Left lung (tissue), 10 donors: ENCODE measurements around the gene RAMP2. TPM values are rescaled to one million over a fixed set of nuclear protein-coding genes. Genes with fewer than 3 reads are reported as not detected.

Experiments
- ATAC-seq: fragments of 200-7000 bp; cut with Tn5 transposase; one replicate; pipeline ENCODE4 v1.9.1; 2020; ENCODE audit warnings: moderate library complexity
- DNase-seq, 4 donors: peaks; one replicate each; pipeline ENCODE4 v3.0.0-alpha.2; 2013 to 2020
- H3K27ac ChIP-seq, 2 donors: fragments of 200-600 bp; sonication (generic) in 1 of 2; one replicate each; pipeline versions ENCODE4 v1.5.0 to v1.8.0; 2020 to 2021
- H3K27me3 ChIP-seq, 2 donors: fragments of 200-600 bp; sonication (generic) in 1 of 2; one replicate each; pipeline versions ENCODE4 v1.5.0 to v1.8.0; 2020 to 2021
- H3K36me3 ChIP-seq, 2 donors: fragments of 200-600 bp; sonication (generic) in 1 of 2; one replicate each; pipeline versions ENCODE4 v1.5.0 to v1.8.0; 2020 to 2021
- H3K4me1 ChIP-seq, 2 donors: fragments of 200-600 bp; one replicate each; pipeline ENCODE4 v1.8.0; 2021
- H3K4me3 ChIP-seq, 2 donors: fragments of 200-600 bp; sonication (generic) in 1 of 2; one replicate each; pipeline versions ENCODE4 v1.5.0 to v1.8.0; 2020 to 2021; ENCODE audit warnings: mild to moderate bottlenecking in 1 of 2
- H3K9me3 ChIP-seq, 2 donors: fragments of 200-600 bp; sonication (generic) in 1 of 2; one replicate each; pipeline versions ENCODE4 v1.5.0 to v1.8.0; 2020 to 2021
- intact Hi-C, 2 donors: fragments of 100-400 bp; cut with DNase I; formaldehyde crosslinking; loops; one replicate each; pipeline versions ENCODE4 v1.11.2 to v1.14.2; 2022
- polyA plus RNA-seq, 6 donors: library from polyadenylated mRNA; unstranded; fragments of 120-200 nt; gene quantifications; one replicate each; pipeline ENCODE4 v1.2.1, GENCODE V29; 2013; ENCODE audit not compliant: insufficient read length in 6 of 6
- total RNA-seq, 2 donors: library from RNA; stranded (reverse); fragmentation: NEBNext Ultra II Directional; extraction: Animal tissue kit (Norgen Biotek cat#: 25700); gene quantifications; one replicate each; pipeline ENCODE4 v1.2.1, GENCODE V29; 2021
- TF ChIP-seq, protein P1 (sequence below), 2 donors: fragments of 200-600 bp; sonication (generic) in 1 of 2; IDR thresholded peaks; one replicate each; pipeline versions ENCODE4 v1.5.0 to v1.8.0; 2021; ENCODE audit warnings: antibody characterized with exemption in 2 of 2
- donor health status: DM: no; HTN: yes; CAD: no.
- donor health status: DM: no; HTN: no; CAD: no.

Gene RAMP2
- total and polyA plus RNA-seq, 8 donors, result 76.1 to 213 (median 173) TPM

GRCh38 chr17:42744806-42745617 lies 16.0 kb upstream of the RAMP2 start, which contains the start of gene EZH1:
TSS of gene EZH1 (minus strand) at chr17:42745040. CDS start at chr17:42728941, 16,099 bp downstream.
- Histone ChIP-seq H3K4me1 (peaks cover 24 to 39% of the 10 kb centered on the region in 2 donors), H3K9me3 (no peaks in the 10 kb centered on the region), H3K4me3 (peak within 1 kb of the TSS; percentile 56 to 84), H3K36me3 (no peaks in the 10 kb centered on the region), H3K27ac (peak within 1 kb of the TSS; percentile 80 to 84), H3K27me3 (no peaks in the 10 kb centered on the region)
- peak; percentile 89 to 98 (median 94) for DNase-seq
- TF ChIP-seq, protein P1, sequence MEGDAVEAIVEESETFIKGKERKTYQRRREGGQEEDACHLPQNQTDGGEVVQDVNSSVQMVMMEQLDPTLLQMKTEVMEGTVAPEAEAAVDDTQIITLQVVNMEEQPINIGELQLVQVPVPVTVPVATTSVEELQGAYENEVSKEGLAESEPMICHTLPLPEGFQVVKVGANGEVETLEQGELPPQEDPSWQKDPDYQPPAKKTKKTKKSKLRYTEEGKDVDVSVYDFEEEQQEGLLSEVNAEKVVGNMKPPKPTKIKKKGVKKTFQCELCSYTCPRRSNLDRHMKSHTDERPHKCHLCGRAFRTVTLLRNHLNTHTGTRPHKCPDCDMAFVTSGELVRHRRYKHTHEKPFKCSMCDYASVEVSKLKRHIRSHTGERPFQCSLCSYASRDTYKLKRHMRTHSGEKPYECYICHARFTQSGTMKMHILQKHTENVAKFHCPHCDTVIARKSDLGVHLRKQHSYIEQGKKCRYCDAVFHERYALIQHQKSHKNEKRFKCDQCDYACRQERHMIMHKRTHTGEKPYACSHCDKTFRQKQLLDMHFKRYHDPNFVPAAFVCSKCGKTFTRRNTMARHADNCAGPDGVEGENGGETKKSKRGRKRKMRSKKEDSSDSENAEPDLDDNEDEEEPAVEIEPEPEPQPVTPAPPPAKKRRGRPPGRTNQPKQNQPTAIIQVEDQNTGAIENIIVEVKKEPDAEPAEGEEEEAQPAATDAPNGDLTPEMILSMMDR (IDR thresholded peaks at IDR 0.05), result peak in 1 of 2 donors; percentile 19
- peak; percentile 96 for ATAC-seq
- intact Hi-C loops, result no loop called here

- ATAC-seq (no peak), DNase-seq (no peak)
- Histone ChIP-seq H3K27me3 (no peaks in the 10 kb centered on the region), H3K9me3 (no peaks in the 10 kb centered on the region), H3K36me3 (no peaks in the 10 kb centered on the region), H3K4me3 (no peak overlapping the region), H3K4me1 (peaks cover 20 to 32% of the 10 kb centered on the region in 2 donors), H3K27ac (peak overlapping the region in 1 of 2 donors; percentile 31)
- TF ChIP-seq, protein P1 (IDR thresholded peaks at IDR 0.05), result no peak
- intact Hi-C loops, result no loop called here
These were observed 12.7 kb upstream of the RAMP2 start for GRCh38 chr17:42748202-42748907.

DNA sequence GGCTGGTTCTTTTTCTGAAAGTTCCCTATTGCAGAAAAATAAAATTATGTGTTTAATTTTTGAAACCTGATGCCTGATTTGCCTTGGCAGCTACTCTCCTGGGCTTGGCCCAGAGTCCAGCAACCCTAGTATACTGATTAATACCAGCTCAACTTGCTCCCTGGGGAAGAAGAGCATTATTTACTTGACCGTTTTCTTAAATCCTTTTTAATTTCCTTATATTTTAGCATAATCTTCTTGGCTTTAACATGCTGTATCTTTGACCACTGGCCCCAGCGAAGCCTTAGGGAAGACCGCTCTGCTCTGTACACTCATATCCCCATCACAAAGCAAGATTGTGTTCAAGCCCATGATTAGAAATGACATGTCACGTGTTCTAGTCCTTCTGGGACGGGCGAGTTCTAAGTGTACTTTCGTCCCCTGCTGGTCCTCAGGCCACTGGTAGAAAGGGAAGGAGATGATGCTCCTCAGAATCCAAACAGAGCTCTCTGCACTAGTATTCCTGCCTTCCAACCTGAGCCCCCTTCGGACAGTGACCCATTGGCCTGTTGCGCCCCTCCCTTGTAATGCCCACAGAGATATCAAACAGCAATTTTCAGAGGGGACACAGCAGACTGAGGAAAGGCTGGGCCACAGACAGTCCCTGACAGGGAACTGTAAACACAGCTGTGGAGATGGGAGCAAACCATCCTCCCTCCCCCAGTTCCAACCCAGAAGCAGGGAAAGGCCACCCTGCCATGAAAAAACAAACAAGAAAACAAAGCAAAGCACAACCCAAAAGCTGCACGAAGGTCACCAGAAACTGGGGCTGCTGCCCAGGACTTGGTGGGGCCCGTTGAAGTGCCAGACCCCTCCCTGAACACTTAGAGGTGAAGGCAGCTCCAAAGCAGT lies 11.9 kb upstream of the RAMP2 start:
- Histone ChIP-seq H3K27ac (peak overlapping the region; percentile 31 to 42), H3K36me3 (no peaks in the 10 kb centered on the region), H3K4me3 (no peak overlapping the region), H3K27me3 (no peaks in the 10 kb centered on the region), H3K9me3 (no peaks in the 10 kb centered on the region), H3K4me1 (peaks cover 12 to 24% of the 10 kb centered on the region in 2 donors)
- TF ChIP-seq, protein P1 (IDR thresholded peaks at IDR 0.05), result no peak
- ATAC-seq (no peak), DNase-seq (no peak)
- intact Hi-C loops, result no loop called here

DNA sequence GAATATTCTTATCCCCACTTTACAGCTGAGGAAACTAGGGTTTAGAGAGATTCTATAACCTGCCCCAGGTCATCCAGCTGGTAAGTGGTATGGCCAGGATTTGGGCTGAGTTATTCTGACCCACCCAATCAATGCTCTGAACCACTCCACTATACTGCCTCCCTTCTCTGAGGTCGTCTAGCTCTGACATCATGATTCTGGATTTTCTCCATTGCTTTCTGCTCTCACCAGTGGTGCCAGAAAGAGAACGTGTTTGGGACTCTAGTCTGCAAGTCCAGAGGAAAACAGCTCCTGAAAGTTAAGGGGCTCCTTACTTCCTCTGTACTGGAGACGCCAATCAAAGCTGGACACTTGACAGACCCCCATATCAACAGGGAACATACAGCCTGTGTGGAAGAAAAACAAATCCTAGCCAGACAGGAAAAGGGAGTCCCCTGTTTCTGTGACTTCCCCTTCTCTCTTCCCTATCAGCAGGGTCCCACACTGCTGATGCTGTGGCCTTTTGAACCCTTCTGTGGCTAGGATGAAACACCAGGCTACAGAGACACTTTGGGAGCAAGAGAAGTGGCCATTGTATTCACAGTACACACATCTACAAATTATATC lies 10.2 kb upstream of the RAMP2 start:
- Histone ChIP-seq H3K27me3 (no peaks in the 10 kb centered on the region), H3K36me3 (no peaks in the 10 kb centered on the region), H3K9me3 (no peaks in the 10 kb centered on the region), H3K27ac (no peak overlapping the region), H3K4me3 (no peak overlapping the region), H3K4me1 (peaks cover 6 to 14% of the 10 kb centered on the region in 2 donors)
- intact Hi-C loops, result no loop called here
- ATAC-seq, result peak; percentile 53
- no peak for DNase-seq
- TF ChIP-seq, protein P1 (IDR thresholded peaks at IDR 0.05), result no peak
